Central memory CD8-positive, alpha-beta T cell (primary cell): ENCODE measurements around the gene SEMA3B.

Experiments
- ATAC-seq: fragments of 150-1000 bp; cut with Tn5 transposase; replicated peaks from 2 replicates; pipeline ENCODE4 v1.10.0; 2022; ENCODE audit warnings: mild to moderate bottlenecking, moderate FRiP score, moderate number of reproducible peaks; ENCODE audit not compliant: poor library complexity, severe bottlenecking; ENCODE audit errors: extremely low read depth
- DNase-seq, 2 donors: peaks; one replicate each; pipeline ENCODE4 v3.0.0; 2021; ENCODE audit warnings: low spot score in 2 of 2
- H3K27ac Mint-ChIP-seq: one replicate; pipeline ENCODE4 v1.8.0; 2022; ENCODE audit warnings: low read depth, mild to moderate bottlenecking, moderate library complexity, mixed read lengths
- H3K27me3 Mint-ChIP-seq: one replicate; pipeline ENCODE4 v1.8.0; 2022; ENCODE audit warnings: mixed read lengths
- H3K36me3 Mint-ChIP-seq: one replicate; pipeline ENCODE4 v1.8.0; 2022; ENCODE audit warnings: mild to moderate bottlenecking, moderate library complexity, mixed read lengths; ENCODE audit not compliant: insufficient read depth
- H3K4me1 Mint-ChIP-seq: one replicate; pipeline ENCODE4 v1.8.0; 2022; ENCODE audit warnings: mixed read lengths
- H3K4me3 Mint-ChIP-seq: one replicate; pipeline ENCODE4 v1.8.0; 2022; ENCODE audit warnings: mild to moderate bottlenecking, moderate library complexity, mixed read lengths
- H3K9me3 Mint-ChIP-seq: one replicate; pipeline ENCODE4 v1.8.0; 2022; ENCODE audit warnings: mixed read lengths

SEMA3B gene

DNA sequence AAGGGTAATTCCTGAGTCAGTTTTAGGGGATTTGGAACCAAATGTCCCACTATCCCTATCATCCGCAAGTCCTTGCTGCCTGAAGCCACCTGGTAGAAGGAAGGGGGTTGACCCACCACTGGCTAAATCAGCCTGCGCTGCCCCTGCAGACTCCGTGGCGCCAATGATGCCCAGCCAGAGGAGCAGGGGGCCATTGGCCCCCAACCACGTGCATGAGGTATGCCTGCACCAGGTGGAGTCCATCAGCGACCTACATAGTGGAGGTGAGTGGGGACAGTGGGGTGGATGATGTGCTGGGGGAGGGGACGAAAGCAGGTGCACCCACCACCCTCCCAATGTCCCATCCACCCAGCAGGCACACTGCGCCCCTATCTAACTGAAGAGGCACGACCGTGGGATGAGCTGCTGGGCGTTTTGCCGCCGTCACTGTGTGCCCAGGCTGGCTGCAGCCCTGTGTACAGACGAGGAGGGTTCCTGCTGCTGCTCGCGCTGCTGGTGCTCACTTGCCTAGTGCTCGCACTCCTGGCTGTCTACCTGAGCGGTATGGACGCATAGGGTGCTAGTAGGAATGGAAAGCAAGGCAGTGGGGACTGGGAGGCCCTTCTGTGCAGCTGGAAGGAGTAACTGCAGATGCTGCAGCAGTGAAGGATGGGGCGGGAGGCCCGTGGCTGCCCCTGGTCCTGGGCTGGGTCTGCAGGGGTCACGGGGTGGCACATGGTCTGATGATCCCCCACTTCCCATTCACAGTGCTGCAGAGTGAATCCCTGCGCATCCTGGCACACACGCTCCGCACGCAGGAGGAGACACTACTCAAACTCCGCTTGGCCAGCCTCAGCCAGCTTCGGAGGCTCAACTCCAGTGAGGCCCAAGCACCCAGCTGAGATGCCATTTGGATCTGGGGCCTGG, 17.6 kb downstream of the SEMA3B start:
- ATAC-seq (no peak), DNase-seq (no peak)
- peaks cover 6% of the 10 kb centered on the region for H3K4me1 Mint-ChIP-seq
- H3K27ac Mint-ChIP-seq: no peak overlapping the region
- H3K36me3 Mint-ChIP-seq: peaks cover 9% of the 10 kb centered on the region
- H3K9me3 Mint-ChIP-seq: no peaks in the 10 kb centered on the region
- no peak overlapping the region for H3K4me3 Mint-ChIP-seq
- no peaks in the 10 kb centered on the region for H3K27me3 Mint-ChIP-seq

DNA sequence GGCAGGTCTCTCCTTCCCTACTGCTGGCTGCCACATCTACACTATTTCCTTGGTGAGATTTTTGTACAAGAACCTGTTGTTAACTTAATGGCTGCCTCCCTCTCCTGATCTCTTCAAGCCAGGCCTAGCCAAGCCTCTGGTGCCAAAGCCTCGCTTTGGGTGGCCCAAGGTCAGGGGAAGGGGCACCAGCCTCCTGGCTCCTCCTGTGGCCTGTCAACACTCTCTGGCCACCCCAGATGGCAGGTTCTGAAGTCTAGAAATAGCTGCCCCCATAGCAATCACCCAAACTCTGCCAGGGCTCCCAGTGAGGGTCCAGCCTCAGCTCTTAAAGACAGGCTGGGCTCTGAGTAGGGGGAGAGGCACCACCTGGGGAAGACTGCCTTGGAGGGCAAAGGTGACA, 18.3 kb downstream of the SEMA3B start:
- no peak overlapping the region for H3K27ac Mint-ChIP-seq
- no peaks in the 10 kb centered on the region for H3K9me3 Mint-ChIP-seq

DNA sequence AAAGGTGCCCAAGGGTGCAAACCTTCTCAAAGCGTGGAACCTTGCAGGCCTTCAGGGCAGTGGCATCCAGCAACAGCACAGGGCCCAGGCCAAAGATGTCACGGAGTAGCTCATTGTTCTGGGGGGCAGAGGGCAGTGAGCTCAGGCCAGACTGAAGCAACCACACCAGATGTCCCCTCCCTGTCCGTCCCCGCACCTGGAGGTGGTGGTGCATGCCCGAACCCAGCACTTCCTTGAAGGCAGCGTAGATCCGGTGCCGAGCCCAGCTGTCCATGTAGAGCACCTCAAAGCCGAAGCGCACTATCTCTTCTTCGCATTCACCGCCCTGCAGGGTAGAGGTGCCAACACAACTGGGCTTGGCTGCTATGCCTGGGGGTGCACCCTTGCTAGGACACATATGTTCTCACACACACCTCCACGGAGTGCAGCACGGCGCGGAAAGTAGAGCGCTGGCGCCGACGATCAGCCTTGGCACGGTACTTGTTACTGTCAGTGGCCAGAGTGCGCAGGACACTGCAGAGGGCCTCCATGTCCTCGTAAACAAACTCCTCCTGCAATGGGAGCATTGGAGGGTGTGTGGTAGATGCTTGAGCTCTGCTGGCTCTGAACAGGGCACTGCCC, 19.6 kb downstream of the SEMA3B start:
- H3K36me3 Mint-ChIP-seq: peaks cover 13% of the 10 kb centered on the region
- no peak overlapping the region for H3K4me3 Mint-ChIP-seq
- DNase-seq (no peak), ATAC-seq (no peak)
- peaks cover 18% of the 10 kb centered on the region for H3K4me1 Mint-ChIP-seq
- no peak overlapping the region for H3K27ac Mint-ChIP-seq
- H3K27me3 Mint-ChIP-seq: no peaks in the 10 kb centered on the region
- H3K9me3 Mint-ChIP-seq: no peaks in the 10 kb centered on the region

More for the DNA sequence above, 18.3 kb downstream of the SEMA3B start:
- Mint-ChIP-seq H3K4me1 (peaks cover 8% of the 10 kb centered on the region), H3K36me3 (peaks cover 9% of the 10 kb centered on the region), H3K27me3 (no peaks in the 10 kb centered on the region), H3K4me3 (no peak overlapping the region)
- DNase-seq (no peak), ATAC-seq (no peak)

DNA sequence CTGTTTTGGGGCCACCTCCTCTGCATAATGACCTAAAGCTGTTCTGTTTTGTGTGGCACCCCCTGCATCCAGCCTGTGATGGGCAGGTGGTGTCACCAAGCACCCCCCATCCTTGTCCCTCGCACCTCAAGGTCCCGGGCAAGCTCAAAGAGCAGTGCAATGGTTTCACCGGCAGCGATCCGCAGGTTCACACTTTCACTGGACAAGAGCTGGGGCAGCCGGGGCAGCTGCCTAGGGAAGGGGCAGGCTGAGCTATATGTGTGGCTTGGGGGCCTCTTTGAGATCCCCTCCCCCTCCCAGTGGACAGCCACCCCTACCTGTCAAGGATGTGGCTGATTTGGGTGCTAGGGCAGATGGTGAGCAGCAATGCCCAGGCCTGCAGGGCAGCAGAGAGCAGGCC, 20.2 kb downstream of the SEMA3B start:
- peak overlapping the region; percentile 2 for H3K4me3 Mint-ChIP-seq
- H3K27me3 Mint-ChIP-seq: no peaks in the 10 kb centered on the region
- ATAC-seq: no peak

DNA sequence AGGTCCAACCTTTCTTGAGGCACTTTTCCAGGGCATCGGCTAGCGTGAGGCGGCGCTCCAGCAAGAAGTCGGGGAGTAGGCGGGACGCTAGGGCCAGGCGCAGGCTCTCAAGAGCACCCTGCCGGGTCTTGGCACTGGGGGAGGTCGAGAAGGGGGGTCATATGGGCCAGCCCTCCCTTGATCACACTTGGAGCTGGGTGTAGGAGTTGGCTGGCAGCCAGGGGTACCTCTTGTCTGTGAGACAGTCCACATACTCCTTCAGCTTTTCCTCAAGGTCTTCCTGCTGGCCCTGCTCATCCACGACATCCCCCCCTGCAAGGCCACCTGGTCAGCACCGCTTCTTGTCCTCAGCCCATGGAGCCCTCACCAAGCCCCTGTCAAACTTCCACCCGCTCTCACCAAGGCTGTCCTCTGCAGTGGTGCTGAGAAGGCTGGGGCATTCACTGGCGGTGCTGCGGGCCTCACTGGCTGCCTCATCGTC, 21.3 kb downstream of the SEMA3B start:
- peaks cover 18% of the 10 kb centered on the region for H3K4me1 Mint-ChIP-seq
- ATAC-seq: no peak
- no peaks in the 10 kb centered on the region for H3K9me3 Mint-ChIP-seq
- no peaks in the 10 kb centered on the region for H3K27me3 Mint-ChIP-seq
- H3K4me3 Mint-ChIP-seq: no peak overlapping the region
- no peak overlapping the region for H3K27ac Mint-ChIP-seq
- DNase-seq: no peak
- peaks cover 13% of the 10 kb centered on the region for H3K36me3 Mint-ChIP-seq

More for the DNA sequence above, 20.2 kb downstream of the SEMA3B start:
- H3K27ac Mint-ChIP-seq: no peak overlapping the region
- peaks cover 13% of the 10 kb centered on the region for H3K36me3 Mint-ChIP-seq
- DNase-seq: no peak
- peaks cover 18% of the 10 kb centered on the region for H3K4me1 Mint-ChIP-seq
- H3K9me3 Mint-ChIP-seq: no peaks in the 10 kb centered on the region

DNA sequence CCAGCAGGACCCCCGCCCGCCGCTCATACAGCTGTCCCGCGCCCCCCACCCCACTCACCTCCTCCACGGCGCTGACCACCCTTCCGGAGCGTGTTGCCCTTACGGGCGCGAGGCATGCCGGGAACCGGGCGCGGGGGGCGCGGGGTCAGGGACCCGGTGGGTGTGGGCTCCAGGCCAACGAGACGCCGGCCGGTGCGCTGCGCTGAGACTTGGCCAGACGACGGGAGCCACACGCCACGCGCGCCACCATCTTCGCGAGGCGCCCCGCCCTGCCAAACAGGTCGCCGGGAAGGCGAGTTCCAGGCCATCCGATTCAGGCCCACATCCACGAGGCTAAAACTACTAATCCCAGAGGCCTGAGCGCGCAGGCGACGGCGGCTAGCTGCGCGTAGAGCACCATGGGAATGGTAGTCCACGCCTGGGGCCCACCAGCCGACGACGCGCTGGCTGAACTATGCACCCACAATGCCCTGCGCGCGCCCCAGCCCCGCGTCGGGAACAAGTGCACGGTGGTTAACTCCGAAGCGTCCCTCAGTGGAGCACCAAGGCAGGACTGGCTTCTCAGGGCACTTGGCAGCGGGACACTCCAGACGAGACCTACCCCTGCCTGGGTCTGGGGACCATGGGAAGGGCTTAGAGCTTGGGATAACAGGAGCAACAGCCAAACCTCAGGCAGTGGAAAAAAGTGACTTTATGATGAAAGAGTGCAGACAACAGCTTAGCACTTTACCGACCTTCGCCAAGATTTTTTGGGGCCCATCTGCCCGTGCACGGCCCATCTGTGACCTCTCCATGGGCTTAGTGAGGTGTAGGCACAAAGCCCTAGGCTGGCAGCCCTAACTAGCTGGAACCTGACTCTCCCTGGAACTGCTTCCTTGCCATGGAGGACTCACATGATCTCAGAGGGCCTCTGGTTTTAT, 23.5 kb downstream of the SEMA3B start, which contains the start of gene IFRD2:
Gene IFRD2, minus strand, starts transcription at position 271 of the 920 bp plus-strand sequence. Its CDS starts 155 bp downstream, at position 116.
- Mint-ChIP-seq H3K9me3 (no peaks in the 10 kb centered on the region), H3K27ac (peak within 1 kb of the TSS; percentile 95), H3K4me1 (peaks cover 18% of the 10 kb centered on the region), H3K4me3 (peak within 1 kb of the TSS; percentile 86), H3K36me3 (peaks cover 8% of the 10 kb centered on the region), H3K27me3 (no peaks in the 10 kb centered on the region)
- peak; percentile 100 for ATAC-seq
- peak; percentile 84 to 93 for DNase-seq

DNA sequence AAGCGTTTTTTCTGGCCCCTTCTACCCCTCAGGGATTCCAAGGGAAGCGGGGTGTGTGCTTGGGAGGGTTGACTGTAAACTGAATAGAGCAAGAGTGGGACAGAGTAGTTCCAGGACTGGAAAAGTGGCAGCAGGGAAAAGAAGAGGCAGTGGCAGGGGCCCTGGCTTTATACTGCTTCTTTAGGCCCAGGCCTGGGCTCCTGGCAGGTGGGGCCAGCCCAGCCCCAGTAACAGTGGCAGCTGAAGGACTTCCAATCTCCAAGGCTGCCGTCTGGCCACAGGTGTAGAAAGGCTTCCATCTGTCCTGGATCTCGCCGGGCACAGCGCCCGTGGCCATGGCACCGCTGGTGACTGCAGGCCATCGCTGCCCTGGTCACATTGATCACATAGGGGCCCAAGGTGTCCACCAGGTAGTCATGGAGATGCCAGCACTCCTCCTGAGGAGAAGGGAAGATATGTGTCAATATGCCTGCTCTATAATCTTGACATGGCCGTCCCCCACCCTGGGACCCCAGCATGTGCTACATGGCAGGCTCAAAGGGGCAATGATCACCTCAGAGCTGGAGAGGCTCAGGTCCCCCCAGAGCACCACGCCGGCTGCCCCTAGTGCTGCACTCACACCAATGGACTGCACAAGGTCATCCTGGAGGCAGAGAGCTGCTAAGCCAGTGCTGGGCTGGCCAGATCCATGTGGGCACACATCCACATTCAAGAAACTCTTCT, 24.3 kb downstream of the SEMA3B start:
- H3K36me3 Mint-ChIP-seq: peaks cover 5% of the 10 kb centered on the region
- no peaks in the 10 kb centered on the region for H3K9me3 Mint-ChIP-seq
- H3K27me3 Mint-ChIP-seq: no peaks in the 10 kb centered on the region
- peak overlapping the region; percentile 95 for H3K27ac Mint-ChIP-seq
- H3K4me3 Mint-ChIP-seq: peak overlapping the region; percentile 86
- DNase-seq (no peak), ATAC-seq (no peak)
- peaks cover 21% of the 10 kb centered on the region for H3K4me1 Mint-ChIP-seq

DNA sequence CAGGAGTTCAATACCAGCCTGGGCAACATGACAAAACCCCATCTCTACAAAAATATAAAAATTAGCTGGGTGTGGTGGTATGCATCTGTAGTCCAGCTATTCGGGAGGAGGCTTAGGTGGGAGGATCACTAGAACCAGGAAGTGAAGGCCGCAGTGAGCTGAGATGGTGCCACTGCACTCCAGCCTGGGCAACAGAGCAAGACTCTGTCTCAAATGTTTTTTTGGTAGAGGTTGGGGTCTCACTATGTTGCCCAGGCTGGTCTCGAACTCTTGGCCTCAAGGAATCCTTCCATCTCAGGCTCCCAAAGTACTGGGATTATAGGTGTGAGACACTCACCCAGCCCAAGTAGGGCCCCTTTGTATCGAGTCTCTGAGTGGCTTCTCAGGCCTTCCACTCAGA, 25.1 kb downstream of the SEMA3B start:
- Mint-ChIP-seq H3K27ac (no peak overlapping the region), H3K4me1 (peaks cover 27% of the 10 kb centered on the region), H3K36me3 (peaks cover 4% of the 10 kb centered on the region), H3K4me3 (no peak overlapping the region), H3K27me3 (no peaks in the 10 kb centered on the region), H3K9me3 (no peaks in the 10 kb centered on the region)
- DNase-seq: no peak
- no peak for ATAC-seq

DNA sequence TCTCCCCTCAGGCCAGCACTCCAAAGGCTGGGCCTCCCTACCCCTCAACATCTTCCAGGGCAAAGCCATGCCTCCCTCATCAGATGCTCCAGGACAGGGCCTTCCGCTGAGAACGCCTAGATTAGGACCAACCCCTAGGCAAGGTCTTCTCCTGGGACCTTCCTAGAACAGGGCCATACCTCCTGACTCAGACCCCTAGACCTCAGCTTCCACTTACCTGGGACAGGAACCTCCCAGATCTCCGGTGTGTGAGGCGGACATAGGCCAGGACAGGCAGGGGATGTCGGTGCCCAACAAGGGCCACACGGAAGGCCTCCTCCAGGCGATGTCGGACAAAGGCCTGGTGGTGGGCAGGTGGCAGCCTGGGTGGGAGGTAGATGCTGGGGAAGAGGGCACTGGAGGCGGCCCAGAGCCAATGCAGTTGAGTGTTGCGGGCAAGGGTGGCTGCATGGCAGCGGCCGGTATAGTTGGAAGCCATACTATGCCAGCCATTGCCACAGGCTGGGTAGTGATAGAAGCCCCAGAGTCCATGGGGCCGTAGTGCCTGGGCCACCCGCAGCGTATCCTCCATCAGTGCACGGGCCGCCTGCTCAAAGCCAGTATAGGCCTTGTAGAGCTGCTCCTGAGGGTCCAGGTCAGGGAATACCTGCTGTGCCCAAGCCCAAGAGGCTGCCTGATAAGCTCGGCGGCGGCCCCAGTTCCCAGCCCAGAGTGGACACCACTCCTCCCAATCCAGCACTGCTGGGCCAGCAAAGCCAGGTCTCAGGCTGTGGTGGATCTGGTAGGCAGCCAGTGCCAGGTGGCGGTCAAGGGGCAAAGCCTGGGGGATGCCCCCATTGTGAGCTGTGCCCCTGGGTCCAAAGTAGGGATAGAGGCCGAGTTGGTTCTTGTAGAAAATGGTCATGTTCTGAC, 25.8 kb downstream of the SEMA3B start:
- ATAC-seq (no peak), DNase-seq (no peak)
- H3K27me3 Mint-ChIP-seq: no peaks in the 10 kb centered on the region
- no peaks in the 10 kb centered on the region for H3K9me3 Mint-ChIP-seq
- H3K4me1 Mint-ChIP-seq: peaks cover 32% of the 10 kb centered on the region
- H3K27ac Mint-ChIP-seq: no peak overlapping the region
- H3K36me3 Mint-ChIP-seq: peaks cover 6% of the 10 kb centered on the region
- no peak overlapping the region for H3K4me3 Mint-ChIP-seq

DNA sequence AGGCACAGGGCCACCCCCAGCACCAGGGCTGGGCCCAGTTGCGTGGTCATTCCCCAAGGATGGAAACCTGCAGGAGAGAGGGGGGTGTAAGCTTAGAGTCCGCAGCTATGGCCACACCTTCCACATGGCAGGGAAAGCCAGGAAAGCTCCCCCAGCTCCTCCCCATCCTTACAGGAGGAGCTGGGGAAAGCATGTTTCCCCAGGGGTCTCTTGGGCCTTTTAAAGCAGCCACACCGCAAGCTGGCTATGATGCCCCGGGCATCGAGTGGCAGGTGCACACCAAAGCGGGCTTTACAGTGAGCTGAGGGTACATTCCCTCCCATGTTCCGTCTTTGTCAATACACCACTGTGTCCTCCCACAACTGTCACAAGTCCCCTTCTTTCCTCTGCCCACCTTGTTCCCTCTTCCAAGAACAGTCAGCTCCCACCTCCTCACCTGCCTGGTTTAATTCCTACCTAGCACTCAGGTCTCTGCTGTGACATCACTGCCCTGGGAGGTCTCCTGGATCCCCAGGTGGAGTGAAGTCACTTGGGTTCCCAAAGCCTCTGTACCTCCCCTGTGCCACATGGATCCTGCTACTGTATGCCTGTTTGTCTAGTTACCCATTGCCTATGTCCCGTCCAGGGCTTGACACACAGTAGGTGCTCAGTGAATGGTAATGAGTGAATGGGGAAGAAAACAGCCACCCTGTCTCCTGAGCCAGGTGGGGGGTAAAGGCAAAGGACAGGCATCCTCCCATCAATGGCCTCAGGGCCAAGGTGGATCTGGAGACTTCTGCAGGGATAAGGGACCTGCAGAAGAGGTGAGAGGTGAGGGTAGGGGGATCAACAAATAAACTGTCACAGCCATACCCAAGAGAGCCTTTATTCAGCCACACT, 26.8 kb downstream of the SEMA3B start:
- DNase-seq (no peak), ATAC-seq (no peak)
- Mint-ChIP-seq H3K27me3 (no peaks in the 10 kb centered on the region), H3K36me3 (peaks cover 6% of the 10 kb centered on the region), H3K27ac (no peak overlapping the region), H3K9me3 (no peaks in the 10 kb centered on the region), H3K4me1 (peaks cover 40% of the 10 kb centered on the region), H3K4me3 (no peak overlapping the region)
